GM19351 (cell line): ENCODE measurements around the gene MXD3.
"Not testable (repeated sequence)": the region's sequence is repeated elsewhere in the genome, so short reads cannot be mapped to it uniquely, and the experiment has no call there.

ENCODE experiments used
- ATAC-seq: cut with Tn5 transposase; IDR thresholded peaks from one replicate; pipeline ENCODE4 v1.9.1; 2021; ENCODE audit warnings: mild to moderate bottlenecking, moderate library complexity; ENCODE audit not compliant: unreplicated experiment

MXD3 gene

DNA sequence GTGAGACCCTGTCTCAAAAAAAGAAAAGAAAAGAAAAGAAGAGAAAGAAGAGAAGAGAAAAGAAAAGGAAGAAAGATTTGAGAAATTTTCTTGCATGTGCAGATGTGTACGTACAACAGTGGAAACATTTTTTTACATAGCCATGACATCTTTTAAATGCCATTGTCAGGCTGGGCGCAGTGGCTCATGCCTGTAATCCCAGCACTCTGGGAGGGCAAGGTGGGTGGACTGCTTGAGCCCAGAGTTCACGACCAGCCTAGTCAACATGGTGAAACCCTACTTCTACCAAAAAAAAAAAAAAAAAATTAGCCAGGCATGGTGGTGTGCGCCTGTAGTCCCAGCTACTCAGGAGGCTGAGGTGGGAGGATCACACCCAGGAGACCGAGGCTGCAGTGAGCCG lies 33.2 kb upstream of the MXD3 start:
- ATAC-seq: no peak

- ATAC-seq: no peak
Observed at GRCh38 chr5:177343777-177344176, 32.1 kb upstream of the MXD3 start.

DNA sequence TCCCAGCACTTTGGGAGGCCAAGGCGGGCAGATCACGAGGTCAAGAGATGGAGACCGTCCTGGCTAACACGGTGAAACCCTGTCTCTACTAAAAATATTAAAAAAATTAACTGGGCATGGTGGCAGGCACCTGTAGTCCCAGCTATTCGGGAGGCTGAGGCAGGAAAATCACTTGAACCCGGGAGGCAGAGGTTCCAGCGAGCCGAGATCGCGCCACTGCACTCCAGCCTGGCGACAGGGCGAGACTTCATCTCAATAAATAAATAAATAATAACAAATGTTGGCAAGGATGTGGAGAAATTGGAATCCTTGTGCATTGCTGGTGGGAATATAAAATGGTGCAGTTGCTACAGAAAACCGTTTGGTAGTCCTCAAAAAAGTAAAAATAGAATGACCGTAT lies 31.3 kb upstream of the MXD3 start:
- ATAC-seq: not testable (repeated sequence)

DNA sequence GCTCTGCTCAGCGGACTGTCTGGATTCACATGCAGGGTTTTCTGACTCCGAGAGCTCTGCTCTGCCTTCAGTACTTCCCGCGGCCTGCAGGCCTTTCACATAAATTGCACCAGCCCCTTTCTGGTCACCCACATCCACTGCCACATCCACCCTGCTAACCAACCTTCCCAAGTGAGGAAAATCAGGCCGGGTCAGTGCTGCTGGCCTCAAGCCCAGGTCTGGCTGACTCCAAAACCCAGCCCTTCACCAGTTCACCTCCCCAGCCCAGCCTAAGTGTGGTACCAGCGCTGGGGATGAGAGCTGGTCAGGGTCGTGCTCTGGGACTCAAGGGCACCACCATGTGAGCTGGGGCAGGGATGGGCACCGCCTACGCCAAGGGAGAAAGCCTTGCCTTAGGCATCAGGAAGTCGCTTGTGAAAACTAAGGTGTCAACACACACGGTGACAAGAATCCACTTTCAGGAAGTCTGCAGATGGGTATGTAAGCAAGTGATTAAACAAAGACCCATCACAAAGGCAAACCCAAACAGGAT lies 27.5 kb upstream of the MXD3 start:
- ATAC-seq: no peak

GRCh38 chr5:177338251-177339106 lies 26.8 kb upstream of the MXD3 start:
- no peak for ATAC-seq

DNA sequence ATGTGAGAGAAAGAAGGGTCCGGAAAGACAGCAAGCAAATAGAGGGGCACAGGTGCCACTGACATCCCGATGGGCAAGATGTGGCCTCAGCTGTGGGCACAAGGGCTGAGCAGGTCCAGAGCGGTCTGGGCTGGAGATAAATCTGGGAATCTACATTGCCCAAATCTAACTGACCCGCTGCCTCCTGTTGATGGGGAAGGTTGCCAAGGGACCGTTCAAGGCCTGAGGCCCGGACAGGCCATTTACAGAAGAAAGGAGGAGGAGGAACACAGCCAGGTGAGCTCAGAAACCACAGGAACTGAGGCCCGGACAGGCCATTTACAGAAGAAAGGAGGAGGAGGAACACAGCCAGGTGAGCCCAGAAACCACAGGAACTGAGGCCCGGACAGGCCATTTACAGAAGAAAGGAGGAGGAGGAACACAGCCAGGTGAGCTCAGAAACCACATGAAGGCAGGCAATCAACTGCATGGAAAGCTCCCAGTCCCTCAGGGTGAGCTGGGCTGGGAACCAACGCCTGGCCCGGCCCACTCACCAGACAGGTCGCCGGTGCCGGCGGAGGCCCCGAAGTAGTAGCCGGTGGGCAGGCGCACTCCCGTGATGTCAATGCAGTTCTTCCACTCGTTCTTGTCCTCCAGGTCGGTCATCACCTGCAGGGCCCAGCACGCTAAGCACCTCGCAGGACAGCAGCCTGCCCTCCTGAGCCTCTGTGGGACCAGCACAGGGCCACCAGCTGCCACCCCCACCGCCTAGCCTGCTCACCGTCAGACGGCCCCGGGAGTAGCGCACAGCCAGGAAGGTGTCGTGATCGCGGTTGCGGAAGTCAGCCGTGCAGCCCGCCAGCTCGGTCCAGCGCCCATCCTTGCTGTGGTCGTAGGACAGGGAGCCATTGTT lies 25.2 kb upstream of the MXD3 start:
- no peak for ATAC-seq

DNA sequence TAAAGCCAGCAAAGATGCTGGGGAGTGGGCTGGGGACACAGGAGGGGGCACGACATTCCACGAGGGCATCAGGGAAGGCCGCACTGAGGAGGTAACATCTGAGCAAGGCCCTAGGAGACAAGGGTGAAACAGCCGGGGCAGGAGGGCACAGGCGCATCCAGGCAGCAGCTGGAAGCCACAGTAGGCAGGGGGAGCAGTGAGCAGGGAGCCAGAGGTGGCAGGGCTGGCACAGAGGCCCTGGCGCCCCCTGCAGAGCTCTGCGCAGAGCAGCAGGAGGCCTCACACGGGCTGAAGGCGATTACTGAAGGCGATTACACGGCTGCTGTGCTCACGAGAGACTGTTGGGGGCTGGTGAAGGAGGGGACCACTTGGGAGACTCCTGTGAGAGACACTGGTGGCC lies 24.4 kb upstream of the MXD3 start:
- ATAC-seq: no peak

DNA sequence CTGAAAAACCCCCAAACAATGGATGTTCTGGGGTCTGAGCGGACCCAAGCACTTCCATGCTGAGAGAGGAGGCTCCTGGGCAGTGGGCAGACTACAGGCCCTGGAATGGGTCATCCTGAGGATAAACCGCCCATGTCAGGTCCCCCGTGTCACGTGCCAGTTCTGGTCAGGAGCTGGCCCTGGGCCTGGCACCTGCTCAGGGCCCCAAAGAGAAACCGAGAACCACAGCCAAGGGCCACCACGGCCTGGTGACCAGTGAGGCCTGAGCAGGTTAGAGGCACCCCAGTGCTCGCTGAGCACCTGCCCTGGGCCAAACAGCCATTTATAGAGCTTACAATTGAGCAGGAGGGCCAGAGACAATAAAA lies 24.0 kb upstream of the MXD3 start:
- ATAC-seq: no peak

DNA sequence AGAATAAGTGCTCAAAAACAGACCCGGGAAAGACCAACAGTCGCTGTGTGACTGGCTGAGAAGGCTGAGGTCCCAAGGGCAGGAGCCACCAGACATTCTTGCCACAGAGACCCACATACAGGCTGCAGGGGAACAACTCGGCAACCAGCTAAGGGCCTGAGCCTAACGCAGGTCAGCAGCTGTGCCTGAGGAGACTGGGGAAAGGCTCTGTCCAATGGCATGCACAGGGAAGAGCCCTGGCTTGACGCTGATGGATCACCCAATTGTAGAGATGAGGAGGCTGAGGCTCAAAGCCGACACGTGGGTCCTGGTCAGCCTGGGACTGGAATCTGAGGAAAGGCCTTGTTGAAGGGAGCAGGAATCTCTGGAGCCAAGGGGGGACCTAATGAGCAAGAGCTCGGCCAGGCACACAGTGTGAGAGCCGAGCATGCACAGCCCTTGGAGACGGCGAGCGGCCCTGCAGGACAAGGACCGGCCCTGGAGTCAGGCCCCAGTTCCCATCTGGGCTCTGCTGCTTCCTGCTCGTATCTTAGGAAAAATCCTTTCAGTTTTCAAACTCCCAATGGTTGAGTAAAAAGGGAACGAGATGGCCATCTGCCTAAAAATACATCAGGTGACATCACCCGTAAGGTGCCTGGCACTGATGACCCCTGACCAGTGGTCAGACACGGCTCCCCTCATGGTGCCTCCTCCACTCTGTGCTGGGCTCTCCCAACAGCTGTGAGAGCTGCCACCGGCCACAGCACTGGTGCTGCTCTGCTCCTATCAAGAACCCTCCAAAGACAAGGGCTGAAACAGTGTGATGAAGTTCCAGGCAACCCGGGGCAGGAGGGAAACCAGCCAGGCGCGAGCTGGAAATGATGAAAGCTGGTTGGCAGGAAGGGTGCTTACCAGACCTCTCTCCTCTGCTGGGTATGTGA lies 23.3 kb upstream of the MXD3 start:
- no peak for ATAC-seq

- no peak for ATAC-seq
Observed at GRCh38 chr5:177334155-177334551, 22.5 kb upstream of the MXD3 start.

DNA sequence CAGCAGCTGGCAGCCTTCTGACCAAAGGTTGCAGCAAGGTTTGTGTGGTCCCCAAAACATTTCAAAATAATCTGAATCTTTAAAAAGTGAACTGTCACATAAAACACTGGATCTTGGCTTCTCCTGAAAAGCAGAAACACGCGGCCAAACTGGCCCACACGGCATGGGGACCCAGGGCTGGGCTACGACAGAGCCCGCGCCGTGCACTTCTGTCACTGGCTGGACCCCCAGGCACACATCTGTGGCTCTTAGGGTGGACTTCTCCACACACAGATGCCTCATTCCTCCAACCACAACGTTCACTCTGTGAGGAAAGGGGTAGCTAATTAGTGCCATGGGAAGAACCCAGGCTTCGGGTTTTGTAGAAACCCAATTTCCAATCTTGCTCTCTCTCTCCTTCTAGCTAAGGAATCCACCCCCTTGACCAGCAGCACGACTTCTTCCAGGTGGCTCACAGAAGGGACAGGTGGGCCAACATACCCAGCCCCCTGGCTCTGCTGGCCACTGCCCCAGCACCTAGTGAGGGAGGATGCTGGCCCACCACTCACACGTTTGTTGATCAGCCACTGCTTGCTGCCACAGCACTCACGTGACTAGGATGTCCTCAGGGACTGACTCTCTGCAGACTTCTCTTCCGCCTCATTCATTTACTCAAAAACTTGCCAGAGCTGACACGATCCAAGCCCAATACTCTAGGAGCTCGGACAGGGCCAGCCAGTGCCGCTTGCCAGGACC lies 21.9 kb upstream of the MXD3 start:
- no peak for ATAC-seq

DNA sequence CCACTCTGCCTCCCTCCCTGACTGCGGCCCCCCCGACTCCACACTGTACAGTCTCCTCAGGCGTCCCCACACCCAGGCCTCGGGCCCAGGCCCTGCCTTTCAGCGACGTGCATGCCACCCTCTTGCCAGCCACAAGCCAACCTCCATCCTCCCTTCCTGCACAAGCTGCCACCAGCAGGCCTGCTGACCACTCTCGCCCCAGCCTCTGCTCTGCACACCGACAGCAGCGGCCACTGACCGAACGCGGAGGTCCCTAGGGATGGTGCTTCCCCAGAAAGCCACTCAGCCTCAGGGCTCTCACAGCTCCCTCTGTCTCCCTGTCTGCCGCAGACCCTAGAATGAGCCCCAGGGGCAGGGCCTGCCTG lies 21.2 kb upstream of the MXD3 start:
- no peak for ATAC-seq

DNA sequence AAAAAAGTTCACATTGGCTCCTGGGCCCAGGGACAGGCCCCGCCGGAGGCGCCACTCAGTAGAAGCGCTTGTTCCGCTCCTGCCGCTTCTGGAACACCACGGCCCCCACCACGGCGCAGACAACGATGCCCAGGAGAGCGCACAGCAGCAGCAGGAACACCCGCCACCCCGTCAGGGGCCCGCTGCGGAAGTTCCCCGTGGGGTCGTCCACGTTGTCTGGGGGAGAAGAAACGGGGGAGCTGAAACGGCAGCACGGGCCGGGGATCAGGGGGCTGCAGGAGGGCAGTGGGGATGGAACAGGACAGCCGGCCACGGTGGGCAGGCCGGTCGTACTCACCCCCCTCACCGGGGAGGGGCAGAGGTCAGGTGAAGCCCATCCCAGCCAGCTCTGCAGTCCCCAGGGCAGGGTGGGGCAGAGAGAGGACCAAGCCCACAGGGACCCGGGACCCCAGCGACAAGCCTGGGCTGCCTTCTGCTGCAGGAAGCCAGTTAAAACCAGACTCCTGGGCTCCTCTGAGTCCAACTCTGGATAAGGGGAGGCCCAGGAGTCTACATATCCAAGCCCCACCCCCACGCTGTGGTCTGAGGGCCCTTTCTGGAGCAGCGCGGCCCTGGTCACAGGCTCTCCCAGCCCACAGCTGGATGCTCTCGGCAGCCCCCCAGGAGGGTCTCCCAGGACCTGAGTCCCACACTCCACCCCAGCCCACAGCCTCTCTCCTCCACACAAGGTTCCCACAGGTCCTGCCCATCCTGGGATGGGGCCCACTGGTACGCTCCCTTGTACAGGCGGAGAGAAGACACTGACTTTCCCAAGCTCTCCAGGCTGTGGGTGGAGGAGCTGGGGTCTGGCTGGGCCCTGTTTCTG lies 20.6 kb upstream of the MXD3 start:
- no peak for ATAC-seq

GRCh38 chr5:177330991-177331842 lies 19.5 kb upstream of the MXD3 start:
- no peak for ATAC-seq

GRCh38 chr5:177329883-177330282 lies 18.2 kb upstream of the MXD3 start:
- ATAC-seq: no peak

- no peak for ATAC-seq
Observed at GRCh38 chr5:177328545-177329231, 17.0 kb upstream of the MXD3 start.
